H9 (cell line): Measurements from ENCODE around the gene CDH8. TPM values are rescaled to one million over a fixed set of nuclear protein-coding genes. Genes with fewer than 3 reads are reported as not detected.

Experiments
- DNase-seq: peaks from one replicate; pipeline ENCODE4 v3.0.0-alpha.2; 2017
- H2AFZ ChIP-seq: one replicate; pipeline ENCODE4 v1.6.1; 2013; ENCODE audit warnings: mild to moderate bottlenecking, low read length, control low read depth, moderate library complexity
- H2AK5ac ChIP-seq: 2 replicates; pipeline ENCODE4 v1.6.1; 2013; ENCODE audit warnings: low read length, control low read depth, mixed read lengths; ENCODE audit not compliant: insufficient read length
- H2BK120ac ChIP-seq: one replicate; pipeline ENCODE4 v1.6.1; 2013; ENCODE audit warnings: low read depth, mild to moderate bottlenecking, low read length, control low read depth, inconsistent platforms; ENCODE audit not compliant: poor library complexity, severe bottlenecking
- H2BK12ac ChIP-seq: 2 replicates; pipeline ENCODE4 v1.6.1; 2013; ENCODE audit warnings: low read length, control low read depth, mixed read lengths, low read depth; ENCODE audit not compliant: insufficient read length
- H2BK15ac ChIP-seq: 2 replicates; pipeline ENCODE4 v1.6.1; 2013; ENCODE audit warnings: low read depth, low read length, control low read depth
- H2BK20ac ChIP-seq: one replicate; pipeline ENCODE4 v1.6.1; 2013; ENCODE audit warnings: low read depth, mild to moderate bottlenecking, low read length, control low read depth, inconsistent platforms; ENCODE audit not compliant: poor library complexity, severe bottlenecking
- H2BK5ac ChIP-seq: 2 replicates; pipeline ENCODE4 v1.6.1; 2013; ENCODE audit warnings: low read length, control low read depth, mixed read lengths; ENCODE audit not compliant: insufficient read length
- H3K14ac ChIP-seq: 2 replicates; pipeline ENCODE4 v1.6.1; 2013; ENCODE audit warnings: low read length, control low read depth; ENCODE audit not compliant: insufficient read depth
- H3K18ac ChIP-seq: 2 replicates; pipeline ENCODE4 v1.6.1; 2013; ENCODE audit warnings: low read depth, mild to moderate bottlenecking, mixed read lengths, low read length, control low read depth; ENCODE audit not compliant: insufficient read length
- H3K23ac ChIP-seq: 2 replicates; pipeline ENCODE4 v1.6.1; 2013; ENCODE audit warnings: low read length, control low read depth, mixed read lengths, low read depth; ENCODE audit not compliant: insufficient read length
- H3K23me2 ChIP-seq: 2 replicates; pipeline ENCODE4 v1.6.1; 2013; ENCODE audit warnings: low read depth, mild to moderate bottlenecking, mixed read lengths, low read length, control low read depth; ENCODE audit not compliant: insufficient read length, poor library complexity, severe bottlenecking
- H3K27ac ChIP-seq: 2 replicates; pipeline ENCODE4 v1.5.1; 2013; ENCODE audit warnings: low read length, control low read depth, mixed read lengths, low read depth; ENCODE audit not compliant: insufficient read length
- H3K27me3 ChIP-seq: 2 replicates; pipeline ENCODE4 v1.6.1; 2013; ENCODE audit warnings: low read length, control low read depth, inconsistent platforms; ENCODE audit not compliant: insufficient read depth
- H3K4ac ChIP-seq: 2 replicates; pipeline ENCODE4 v1.6.1; 2013; ENCODE audit warnings: low read depth, mild to moderate bottlenecking, control low read depth, inconsistent platforms, low read length, moderate library complexity
- H3K4me1 ChIP-seq: 2 replicates; pipeline ENCODE4 v1.6.1; 2013; ENCODE audit warnings: low read length, control low read depth, inconsistent platforms; ENCODE audit not compliant: insufficient read depth
- H3K4me2 ChIP-seq: 2 replicates; pipeline ENCODE4 v1.6.1; 2013; ENCODE audit warnings: low read length, control low read depth, mixed read lengths; ENCODE audit not compliant: insufficient read length, insufficient read depth
- H3K56ac ChIP-seq: 2 replicates; pipeline ENCODE4 v1.6.1; 2013; ENCODE audit warnings: low read depth, mild to moderate bottlenecking, mixed read lengths, low read length, control low read depth; ENCODE audit not compliant: insufficient read length
- H3K79me1 ChIP-seq: 2 replicates; pipeline ENCODE4 v1.6.1; 2013; ENCODE audit warnings: low read depth, mild to moderate bottlenecking, moderate library complexity, low read length, control low read depth, inconsistent platforms; ENCODE audit not compliant: insufficient read depth, poor library complexity, severe bottlenecking
- H3K79me2 ChIP-seq: 2 replicates; pipeline ENCODE4 v1.6.1; 2013; ENCODE audit warnings: low read length, control low read depth, inconsistent platforms; ENCODE audit not compliant: insufficient read depth
- H3K9ac ChIP-seq: 2 replicates; pipeline ENCODE4 v1.6.1; 2013; ENCODE audit warnings: low read length, control low read depth, mixed read lengths; ENCODE audit not compliant: insufficient read length; ENCODE audit errors: extremely low read depth
- H3K9me3 ChIP-seq: one replicate; pipeline ENCODE4 v1.6.1; 2013; ENCODE audit warnings: low read depth, low read length, inconsistent platforms; ENCODE audit not compliant: control insufficient read depth
- H3T11ph ChIP-seq: one replicate; pipeline ENCODE4 v1.6.1; 2013; ENCODE audit warnings: mild to moderate bottlenecking, low read length, control low read depth, inconsistent platforms
- H4K20me1 ChIP-seq: one replicate; pipeline ENCODE4 v1.6.1; 2013; ENCODE audit not compliant: control insufficient read depth, insufficient read length, insufficient read depth
- H4K5ac ChIP-seq: 2 replicates; pipeline ENCODE4 v1.6.1; 2013; ENCODE audit warnings: low read depth, mild to moderate bottlenecking, mixed read lengths, low read length, control low read depth; ENCODE audit not compliant: insufficient read length
- H4K8ac ChIP-seq: replicated peaks from 2 replicates; pipeline ENCODE4 v1.6.1; 2013; ENCODE audit warnings: low read length, control low read depth, mixed read lengths, low read depth; ENCODE audit not compliant: insufficient read length
- H4K91ac ChIP-seq: 2 replicates; pipeline ENCODE4 v1.6.1; 2013; ENCODE audit warnings: low read depth, mild to moderate bottlenecking, moderate library complexity, mixed read lengths, low read length, control low read depth; ENCODE audit not compliant: insufficient read length
- H3K27ac Mint-ChIP-seq, 3 experiments: 2 replicates in 2 of 3; 3 replicates in 1 of 3; pipeline ENCODE4 v1.8.0; 2020 to 2021; ENCODE audit warnings: mixed read lengths in 3 of 3, mild to moderate bottlenecking in 1 of 3, moderate library complexity in 1 of 3
- H3K27me3 Mint-ChIP-seq: 2 replicates; pipeline ENCODE4 v1.8.0; 2021; ENCODE audit warnings: low read depth, mild to moderate bottlenecking, moderate library complexity, mixed read lengths
- H3K36me3 Mint-ChIP-seq, 3 experiments: 2 replicates in 2 of 3; 3 replicates in 1 of 3; pipeline ENCODE4 v1.8.0; 2020 to 2021; ENCODE audit warnings: low read depth in 3 of 3, mixed read lengths in 3 of 3; ENCODE audit not compliant: insufficient read depth in 1 of 3
- H3K4me1 Mint-ChIP-seq, 2 experiments: 2 replicates each; pipeline ENCODE4 v1.8.0; 2020; ENCODE audit warnings: mixed read lengths in 2 of 2
- H3K4me3 Mint-ChIP-seq, 2 experiments: 2 replicates in 1 of 2; 3 replicates in 1 of 2; pipeline ENCODE4 v1.8.0; 2020 to 2021; ENCODE audit warnings: mild to moderate bottlenecking in 2 of 2, mixed read lengths in 2 of 2, moderate library complexity in 1 of 2
- H3K9me3 Mint-ChIP-seq, 2 experiments: 2 replicates in 1 of 2; 3 replicates in 1 of 2; pipeline ENCODE4 v1.8.0; 2020; ENCODE audit warnings: mild to moderate bottlenecking in 2 of 2, mixed read lengths in 2 of 2, moderate library complexity in 1 of 2
- CTCF ChIP-seq: fragments of 200-600 bp; sonication (generic); conservative IDR thresholded peaks from 3 replicates; pipeline ENCODE4 v1.8.0; 2021; ENCODE audit warnings: antibody characterized with exemption, mild to moderate bottlenecking
- WGBS: extraction: QIAGEN DNeasy Blood & Tissue Kit; methylation state at CpG from one replicate; pipeline ENCODE4 v1.1.7; 2013; ENCODE audit warnings: missing lambda C conversion rate, low lambda C conversion rate, mixed read lengths; ENCODE audit not compliant: insufficient read length; ENCODE audit errors: extremely low coverage; 5-methylcytosine and 5-hydroxymethylcytosine counted together
- total RNA-seq: library from RNA; stranded (reverse); gene quantifications from 2 replicates; pipeline ENCODE4 v1.2.1, GENCODE V29; 2021

Gene CDH8
- total RNA-seq, 1 experiment from 2014 or later, result 12.0 TPM

- peaks cover 1 to 18% (median 14%) of the 10 kb centered on the region in 3 experiments; a peak in 5 of 7 replicates for H3K36me3 Mint-ChIP-seq
- Histone ChIP-seq H2BK20ac (no peak overlapping the region), H2AK5ac (no peak overlapping the region), H3K9me3 (peaks cover 5% of the 10 kb centered on the region), H3K4me1 (no peaks in the 10 kb centered on the region), H3K4me2 (no peak overlapping the region), H3K4ac (no peak overlapping the region), H3K79me2 (no peaks in the 10 kb centered on the region), H4K5ac (no peak overlapping the region), H3K56ac (no peak overlapping the region), H3K79me1 (no peaks in the 10 kb centered on the region), H4K91ac (no peak overlapping the region), H3K23me2 (no peaks in the 10 kb centered on the region), H2BK120ac (no peak overlapping the region), H2AFZ (no peak overlapping the region), H3K27me3 (no peaks in the 10 kb centered on the region), H3K14ac (no peak overlapping the region), H2BK15ac (no peak overlapping the region), H3K27ac (no peak overlapping the region), H4K20me1 (no peaks in the 10 kb centered on the region), H3T11ph (no peak overlapping the region), H3K18ac (no peak overlapping the region), H3K9ac (no peak overlapping the region), H3K23ac (no peak overlapping the region), H2BK12ac (no peak overlapping the region), H4K8ac (no peak overlapping the region), H2BK5ac (no peak overlapping the region)
- peaks cover 11 to 14% of the 10 kb centered on the region in 2 experiments; a peak in 4 of 5 replicates for H3K9me3 Mint-ChIP-seq
- H3K27ac Mint-ChIP-seq, result no peak overlapping the region
- no peaks in the 10 kb centered on the region; a peak in 1 of 4 replicates for H3K4me1 Mint-ChIP-seq
- WGBS, result no CpG with 5 or more reads among the region's 1 CpG
- no peaks in the 10 kb centered on the region for H3K27me3 Mint-ChIP-seq
- no peak overlapping the region for H3K4me3 Mint-ChIP-seq
- no peak for TF ChIP-seq CTCF
- no peak for DNase-seq
Observed at GRCh38 chr16:61908426-61908825, 127.8 kb downstream of the CDH8 start.
